ENCODE measurements around the gene OPALIN.

The OPALIN gene

GRCh38 chr10:96380821-96381220 lies 22.0 kb upstream of the OPALIN start:
- no peak; the same call in 2 of the 3 replicates for ATAC-seq
- TF ChIP-seq ARNTL (CRISPR knock-in tag; IDR thresholded peaks at IDR 0.05; ENCODE audit: borderline replicate concordance, low read depth) (no peak), ESRRG (CRISPR knock-in tag; IDR thresholded peaks at IDR 0.05) (no peak), GLIS3 (CRISPR knock-in tag; IDR thresholded peaks at IDR 0.05) (no peak), ZNF70 (CRISPR knock-in tag; IDR thresholded peaks at IDR 0.05) (no peak), CSRNP3 (CRISPR knock-in tag; IDR thresholded peaks at IDR 0.05) (no peak), POU6F1 (CRISPR knock-in tag; IDR thresholded peaks at IDR 0.05; ENCODE audit: borderline replicate concordance, low read depth) (no peak), SNAI2 (CRISPR knock-in tag; IDR thresholded peaks at IDR 0.05) (no peak), TCF4 (CRISPR knock-in tag; IDR thresholded peaks at IDR 0.05; ENCODE audit: borderline replicate concordance) (no peak), BACH2 (CRISPR knock-in tag; IDR thresholded peaks at IDR 0.05; ENCODE audit: borderline replicate concordance) (no peak), ZNF565 (CRISPR knock-in tag; conservative IDR thresholded peaks at IDR 0.05; ENCODE audit: low read depth) (no peak), PPARA (CRISPR knock-in tag; IDR thresholded peaks at IDR 0.05; ENCODE audit: borderline replicate concordance) (no peak), ZC3H10 (CRISPR knock-in tag; IDR thresholded peaks at IDR 0.05) (no peak), TOX (CRISPR knock-in tag; IDR thresholded peaks at IDR 0.05; ENCODE audit: borderline replicate concordance) (no peak)
- TF ChIP-seq, protein P1, sequence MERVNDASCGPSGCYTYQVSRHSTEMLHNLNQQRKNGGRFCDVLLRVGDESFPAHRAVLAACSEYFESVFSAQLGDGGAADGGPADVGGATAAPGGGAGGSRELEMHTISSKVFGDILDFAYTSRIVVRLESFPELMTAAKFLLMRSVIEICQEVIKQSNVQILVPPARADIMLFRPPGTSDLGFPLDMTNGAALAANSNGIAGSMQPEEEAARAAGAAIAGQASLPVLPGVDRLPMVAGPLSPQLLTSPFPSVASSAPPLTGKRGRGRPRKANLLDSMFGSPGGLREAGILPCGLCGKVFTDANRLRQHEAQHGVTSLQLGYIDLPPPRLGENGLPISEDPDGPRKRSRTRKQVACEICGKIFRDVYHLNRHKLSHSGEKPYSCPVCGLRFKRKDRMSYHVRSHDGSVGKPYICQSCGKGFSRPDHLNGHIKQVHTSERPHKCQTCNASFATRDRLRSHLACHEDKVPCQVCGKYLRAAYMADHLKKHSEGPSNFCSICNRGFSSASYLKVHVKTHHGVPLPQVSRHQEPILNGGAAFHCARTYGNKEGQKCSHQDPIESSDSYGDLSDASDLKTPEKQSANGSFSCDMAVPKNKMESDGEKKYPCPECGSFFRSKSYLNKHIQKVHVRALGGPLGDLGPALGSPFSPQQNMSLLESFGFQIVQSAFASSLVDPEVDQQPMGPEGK (CRISPR knock-in tag; IDR thresholded peaks at IDR 0.05; ENCODE audit: borderline replicate concordance) = no peak

- no peak for ATAC-seq
- TF ChIP-seq CSDC2 (CRISPR knock-in tag; IDR thresholded peaks at IDR 0.05) (no peak), ZNF565 (CRISPR knock-in tag; conservative IDR thresholded peaks at IDR 0.05; ENCODE audit: low read depth) (no peak), GLIS3 (CRISPR knock-in tag; IDR thresholded peaks at IDR 0.05) (no peak), OSR1 (CRISPR knock-in tag; IDR thresholded peaks at IDR 0.05) (no peak), ZFP3 (CRISPR knock-in tag; IDR thresholded peaks at IDR 0.05) (no peak), CREB5 (CRISPR knock-in tag; IDR thresholded peaks at IDR 0.05; ENCODE audit: low read depth) (no peak), SNAI2 (CRISPR knock-in tag; IDR thresholded peaks at IDR 0.05) (no peak), ARNTL (CRISPR knock-in tag; IDR thresholded peaks at IDR 0.05; ENCODE audit: borderline replicate concordance, low read depth) (no peak)
Observed at GRCh38 chr10:96379758-96380157, 21.0 kb upstream of the OPALIN start.

- no peak for TF ChIP-seq CSRNP3 (CRISPR knock-in tag; IDR thresholded peaks at IDR 0.05)
- no peak for TF ChIP-seq BACH2 (CRISPR knock-in tag; IDR thresholded peaks at IDR 0.05; ENCODE audit: borderline replicate concordance)
- TF ChIP-seq ZNF565 (CRISPR knock-in tag; conservative IDR thresholded peaks at IDR 0.05; ENCODE audit: low read depth) = no peak
- TF ChIP-seq, protein P1 (CRISPR knock-in tag; IDR thresholded peaks at IDR 0.05; ENCODE audit: borderline replicate concordance) = no peak
- no peak for TF ChIP-seq OSR1 (CRISPR knock-in tag; IDR thresholded peaks at IDR 0.05)
- no peak for TF ChIP-seq ZC3H10 (CRISPR knock-in tag; IDR thresholded peaks at IDR 0.05)
- TF ChIP-seq CREB5 (CRISPR knock-in tag; IDR thresholded peaks at IDR 0.05; ENCODE audit: low read depth) = no peak
- TF ChIP-seq TOX (CRISPR knock-in tag; IDR thresholded peaks at IDR 0.05; ENCODE audit: borderline replicate concordance) = no peak
- no peak for TF ChIP-seq ZNF8 (CRISPR knock-in tag; IDR thresholded peaks at IDR 0.05)
- no peak for TF ChIP-seq CSDC2 (CRISPR knock-in tag; IDR thresholded peaks at IDR 0.05)
- TF ChIP-seq RARB (CRISPR knock-in tag; IDR thresholded peaks at IDR 0.05) = no peak
- TF ChIP-seq ZFP30 (CRISPR knock-in tag; IDR thresholded peaks at IDR 0.05) = no peak
- no peak for TF ChIP-seq SNAI2 (CRISPR knock-in tag; IDR thresholded peaks at IDR 0.05)
- TF ChIP-seq, protein P2, sequence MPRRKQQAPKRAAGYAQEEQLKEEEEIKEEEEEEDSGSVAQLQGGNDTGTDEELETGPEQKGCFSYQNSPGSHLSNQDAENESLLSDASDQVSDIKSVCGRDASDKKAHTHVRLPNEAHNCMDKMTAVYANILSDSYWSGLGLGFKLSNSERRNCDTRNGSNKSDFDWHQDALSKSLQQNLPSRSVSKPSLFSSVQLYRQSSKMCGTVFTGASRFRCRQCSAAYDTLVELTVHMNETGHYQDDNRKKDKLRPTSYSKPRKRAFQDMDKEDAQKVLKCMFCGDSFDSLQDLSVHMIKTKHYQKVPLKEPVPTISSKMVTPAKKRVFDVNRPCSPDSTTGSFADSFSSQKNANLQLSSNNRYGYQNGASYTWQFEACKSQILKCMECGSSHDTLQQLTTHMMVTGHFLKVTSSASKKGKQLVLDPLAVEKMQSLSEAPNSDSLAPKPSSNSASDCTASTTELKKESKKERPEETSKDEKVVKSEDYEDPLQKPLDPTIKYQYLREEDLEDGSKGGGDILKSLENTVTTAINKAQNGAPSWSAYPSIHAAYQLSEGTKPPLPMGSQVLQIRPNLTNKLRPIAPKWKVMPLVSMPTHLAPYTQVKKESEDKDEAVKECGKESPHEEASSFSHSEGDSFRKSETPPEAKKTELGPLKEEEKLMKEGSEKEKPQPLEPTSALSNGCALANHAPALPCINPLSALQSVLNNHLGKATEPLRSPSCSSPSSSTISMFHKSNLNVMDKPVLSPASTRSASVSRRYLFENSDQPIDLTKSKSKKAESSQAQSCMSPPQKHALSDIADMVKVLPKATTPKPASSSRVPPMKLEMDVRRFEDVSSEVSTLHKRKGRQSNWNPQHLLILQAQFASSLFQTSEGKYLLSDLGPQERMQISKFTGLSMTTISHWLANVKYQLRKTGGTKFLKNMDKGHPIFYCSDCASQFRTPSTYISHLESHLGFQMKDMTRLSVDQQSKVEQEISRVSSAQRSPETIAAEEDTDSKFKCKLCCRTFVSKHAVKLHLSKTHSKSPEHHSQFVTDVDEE (CRISPR knock-in tag; IDR thresholded peaks at IDR 0.05) = no peak
- no peak for TF ChIP-seq GLIS3 (CRISPR knock-in tag; IDR thresholded peaks at IDR 0.05)
- no peak for TF ChIP-seq ISL1 (CRISPR knock-in tag; IDR thresholded peaks at IDR 0.05)
- TF ChIP-seq ARNTL (CRISPR knock-in tag; IDR thresholded peaks at IDR 0.05; ENCODE audit: borderline replicate concordance, low read depth) = no peak
- ATAC-seq = no peak
Observed at GRCh38 chr10:96378741-96379140, 19.9 kb upstream of the OPALIN start.
